SK-N-SH (cell line): ENCODE data around the gene ROBO1. TPM values are rescaled to one million over a fixed set of nuclear protein-coding genes. Genes with fewer than 3 reads are reported as not detected.

Experiments used
- CTCF ChIA-PET: fragments of 300-600, 350-600 bp; formaldehyde crosslinking; extraction: SDS; loops from one replicate; lab custom pipeline; 2021; lab: Yijun Ruan, JAX
- POLR2A ChIA-PET: fragments of 350-600 bp; sonication (Branson Sonifier 250); formaldehyde crosslinking; extraction: SDS; loops from one replicate; lab custom pipeline; 2020; ENCODE audit warnings: antibody characterized with exemption, inconsistent platforms; lab: Yijun Ruan, JAX
- DNase-seq: peaks from one replicate; pipeline ENCODE4 v3.0.0; 2012
- H2AFZ ChIP-seq: fragments of 200-600 bp; sonication (generic); 2 replicates; pipeline ENCODE4 v1.8.1; 2016; ENCODE audit warnings: antibody characterized with exemption, mild to moderate bottlenecking, low read depth
- H3F3A ChIP-seq: fragments of 200-600 bp; sonication (generic); replicated peaks from 2 replicates; pipeline ENCODE3; 2016; ENCODE audit warnings: antibody characterized with exemption, mild to moderate bottlenecking; ENCODE audit not compliant: insufficient read depth
- H3K27ac ChIP-seq, 2 experiments: fragments of 200-500 bp in 1 of 2; fragments of 200-600 bp in 1 of 2; sonication (Bioruptor generic) in 1 of 2; sonication (generic), shearing (Covaris generic) in 1 of 2; 2 replicates each; pipeline versions ENCODE4 v1.5.1 to v1.6.1; 2014 to 2016; ENCODE audit warnings: low read depth in 2 of 2, inconsistent platforms in 1 of 2, low read length in 1 of 2, mild to moderate bottlenecking in 1 of 2, mixed read lengths in 1 of 2
- H3K27me3 ChIP-seq: fragments of 200-600 bp; sonication (generic), shearing (Covaris generic); 2 replicates; pipeline ENCODE4 v1.6.1; 2016; ENCODE audit warnings: mixed run types; ENCODE audit not compliant: insufficient read depth
- H3K36me3 ChIP-seq, 2 experiments: fragments of 200-500 bp in 1 of 2; fragments of 200-600 bp in 1 of 2; sonication (Bioruptor generic) in 1 of 2; sonication (generic) in 1 of 2; replicated peaks in 1 of 2; 2 replicates each; pipeline versions ENCODE3 to v1.5.1; 2014 to 2016; ENCODE audit warnings: low read length in 1 of 2, mild to moderate bottlenecking in 1 of 2; ENCODE audit not compliant: insufficient read depth in 2 of 2, control insufficient read depth in 1 of 2
- H3K4me1 ChIP-seq, 2 experiments: fragments of 200-500 bp in 1 of 2; fragments of 200-600 bp in 1 of 2; sonication (Bioruptor generic) in 1 of 2; sonication (generic), shearing (Covaris generic) in 1 of 2; 2 replicates each; pipeline versions ENCODE4 v1.5.1 to v1.6.1; 2014 to 2016; ENCODE audit warnings: low read depth in 1 of 2, low read length in 1 of 2, mixed run types in 1 of 2; ENCODE audit not compliant: insufficient read depth in 2 of 2, control insufficient read depth in 1 of 2
- H3K4me2 ChIP-seq: fragments of 200-600 bp; sonication (generic), shearing (Covaris generic); 2 replicates; pipeline ENCODE4 v1.6.1; 2017; ENCODE audit warnings: mixed run types
- H3K4me3 ChIP-seq, 2 experiments: fragments of 200-500 bp in 1 of 2; fragments of 200-600 bp in 1 of 2; sonication (Bioruptor generic) in 1 of 2; sonication (generic), shearing (Covaris generic) in 1 of 2; 2 replicates each; pipeline versions ENCODE4 v1.5.1 to v1.8.1; 2014 to 2016; ENCODE audit warnings: low read depth in 2 of 2, inconsistent platforms in 1 of 2, low read length in 1 of 2, mild to moderate bottlenecking in 1 of 2, mixed read lengths in 1 of 2, moderate library complexity in 1 of 2
- H3K79me2 ChIP-seq: fragments of 200-600 bp; sonication (generic); 2 replicates; pipeline ENCODE4 v1.8.1; 2017; ENCODE audit warnings: mild to moderate bottlenecking; ENCODE audit not compliant: insufficient read depth
- H3K9ac ChIP-seq: fragments of 200-600 bp; sonication (generic); 2 replicates; pipeline ENCODE4 v1.6.1; 2017; ENCODE audit warnings: mixed run types
- H3K9me2 ChIP-seq: fragments of 200-600 bp; sonication (generic); 2 replicates; pipeline ENCODE4 v1.6.1; 2017; ENCODE audit warnings: mixed run types
- H3K9me3 ChIP-seq: fragments of 200-600 bp; sonication (generic); 2 replicates; pipeline ENCODE4 v1.6.1; 2017; ENCODE audit warnings: mixed run types, mild to moderate bottlenecking, moderate library complexity
- H4K20me1 ChIP-seq: fragments of 200-600 bp; sonication (generic); 2 replicates; pipeline ENCODE4 v1.6.1; 2017; ENCODE audit warnings: mild to moderate bottlenecking, mixed run types; ENCODE audit not compliant: insufficient read depth
- CHD2 ChIP-seq: fragments of 150-350 bp; IDR thresholded peaks from 2 replicates; pipeline ENCODE4 v1.6.1; 2018; ENCODE audit warnings: low read length; ENCODE audit not compliant: partially characterized antibody
- EP300 ChIP-seq, 2 experiments: IDR thresholded peaks; 2 replicates each; pipeline versions ENCODE4 v1.4.0 to v1.6.1; 2012; ENCODE audit warnings: borderline replicate concordance in 1 of 2, low read depth in 1 of 2, low read length in 1 of 2
- EZH2phosphoT487 ChIP-seq: fragments of 200-600 bp; sonication (generic); IDR thresholded peaks from 2 replicates; pipeline ENCODE4 v1.6.1; 2017; ENCODE audit warnings: low read depth, mixed run types, mild to moderate bottlenecking, antibody characterized with exemption, moderate library complexity, borderline replicate concordance
- FOSL2 ChIP-seq: IDR thresholded peaks from 2 replicates; pipeline ENCODE4 v1.4.0; 2012; ENCODE audit warnings: low read depth, mild to moderate bottlenecking, moderate library complexity, borderline replicate concordance
- GABPA ChIP-seq: IDR thresholded peaks from 2 replicates; pipeline ENCODE4 v1.4.0; 2012; ENCODE audit warnings: low read depth, mild to moderate bottlenecking
- GATA2 ChIP-seq: sonication (generic); formaldehyde crosslinking; IDR thresholded peaks from 2 replicates; pipeline ENCODE4 v1.5.0; 2020; ENCODE audit warnings: mild to moderate bottlenecking, missing genetic modification reagents
- IRF3 ChIP-seq: fragments of 150-350 bp; IDR thresholded peaks from 2 replicates; pipeline ENCODE4 v1.6.1; 2016; ENCODE audit warnings: mild to moderate bottlenecking, low read depth, low read length
- JUND ChIP-seq: IDR thresholded peaks from 2 replicates; pipeline ENCODE4 v1.4.0; 2012
- NFIC ChIP-seq: IDR thresholded peaks from 2 replicates; pipeline ENCODE4 v1.4.0; 2012; ENCODE audit warnings: borderline replicate concordance
- NRF1 ChIP-seq: IDR thresholded peaks from 2 replicates; pipeline ENCODE4 v1.6.1; 2012; ENCODE audit warnings: low read depth, mild to moderate bottlenecking, low read length
- PBX3 ChIP-seq: IDR thresholded peaks from 2 replicates; pipeline ENCODE4; 2012
- POLR2AphosphoS5 ChIP-seq: IDR thresholded peaks from 2 replicates; pipeline ENCODE4 v1.6.1; 2012; ENCODE audit warnings: low read depth, low read length
- RCOR1 ChIP-seq: fragments of 150-350 bp; IDR thresholded peaks from 2 replicates; pipeline ENCODE4 v1.6.1; 2017; ENCODE audit warnings: antibody characterized with exemption, low read length
- REST ChIP-seq: IDR thresholded peaks from 2 replicates; pipeline ENCODE4 v1.6.1; 2012; ENCODE audit warnings: mild to moderate bottlenecking, low read depth, low read length, moderate library complexity
- SIN3A ChIP-seq: IDR thresholded peaks from 2 replicates; pipeline ENCODE4 v1.6.1; 2012; ENCODE audit warnings: low read depth, mild to moderate bottlenecking, low read length, moderate library complexity, borderline replicate concordance
- TCF12 ChIP-seq: IDR thresholded peaks from 2 replicates; pipeline ENCODE4 v1.4.0; 2012
- ZBTB33 ChIP-seq: IDR thresholded peaks from 2 replicates; pipeline ENCODE4 v1.4.0; 2012; ENCODE audit warnings: low read depth, borderline replicate concordance
- WGBS: methylation state at CpG from one replicate; pipeline ENCODE4 v1.1.6; 2017; ENCODE audit warnings: low lambda C conversion rate; 5-methylcytosine and 5-hydroxymethylcytosine counted together
- polyA plus RNA-seq, 3 experiments: library from polyadenylated mRNA; depleted of rRNA; stranded (reverse); fragments of >200 nt; gene quantifications; 2 replicates each; pipeline ENCODE4 v1.2.3, GENCODE V29; 2012

The ROBO1 gene
- polyA plus RNA-seq, 1 of the 3 experiments (the other 2 are of a cell fraction) = 22.7 TPM

- no peak for TF ChIP-seq GATA2
- no peak for TF ChIP-seq FOSL2
- no peak for TF ChIP-seq ZBTB33
- no peak for TF ChIP-seq POLR2AphosphoS5
- no peak for TF ChIP-seq REST
- no peak for TF ChIP-seq CHD2
- no peak for TF ChIP-seq GABPA
- TF ChIP-seq JUND = no peak
- TF ChIP-seq EZH2phosphoT487 = no peak
- TF ChIP-seq IRF3 = no peak
- TF ChIP-seq TCF12 = no peak
- TF ChIP-seq NRF1 = no peak
- TF ChIP-seq RCOR1 = no peak
- no peak for TF ChIP-seq SIN3A
- no peak for TF ChIP-seq NFIC
- no peak for TF ChIP-seq PBX3
- no peak for TF ChIP-seq EP300 (IDR thresholded peaks at IDR 0.05; ENCODE audit: borderline replicate concordance in 1 of 2, low read depth in 1 of 2, low read length in 1 of 2)
- Histone ChIP-seq H3K36me3 (no peaks in the 10 kb centered on the region), H3F3A (no peaks in the 10 kb centered on the region), H3K9ac (no peak overlapping the region), H2AFZ (no peak overlapping the region), H4K20me1 (no peaks in the 10 kb centered on the region), H3K79me2 (no peaks in the 10 kb centered on the region), H3K9me3 (no peaks in the 10 kb centered on the region; the same call in 1 of the 2 replicates), H3K4me3 (no peak overlapping the region), H3K27ac (no peak overlapping the region), H3K27me3 (no peaks in the 10 kb centered on the region), H3K9me2 (no peaks in the 10 kb centered on the region), H3K4me1 (peaks cover 0 to 14% of the 10 kb centered on the region in 2 experiments; a peak in 2 of 4 replicates), H3K4me2 (no peak overlapping the region)
- no peak for DNase-seq
- ChIA-PET POLR2A (no interaction called here), CTCF (no interaction called here)
- 87% methylated on average over 1 of the region's 1 CpG for WGBS
Measured at GRCh38 chr3:79028916-79029315, 738.9 kb downstream of the ROBO1 start.
